ENCODE results near the gene FAM24B. TPM values are rescaled to one million over a fixed set of nuclear protein-coding genes. Genes with fewer than 3 reads are reported as not detected.

FAM24B gene
- total RNA-seq, 4 donors from 2014 or later: 1.5 to 4.8 (median 1.9) TPM; not detected in 1

DNA sequence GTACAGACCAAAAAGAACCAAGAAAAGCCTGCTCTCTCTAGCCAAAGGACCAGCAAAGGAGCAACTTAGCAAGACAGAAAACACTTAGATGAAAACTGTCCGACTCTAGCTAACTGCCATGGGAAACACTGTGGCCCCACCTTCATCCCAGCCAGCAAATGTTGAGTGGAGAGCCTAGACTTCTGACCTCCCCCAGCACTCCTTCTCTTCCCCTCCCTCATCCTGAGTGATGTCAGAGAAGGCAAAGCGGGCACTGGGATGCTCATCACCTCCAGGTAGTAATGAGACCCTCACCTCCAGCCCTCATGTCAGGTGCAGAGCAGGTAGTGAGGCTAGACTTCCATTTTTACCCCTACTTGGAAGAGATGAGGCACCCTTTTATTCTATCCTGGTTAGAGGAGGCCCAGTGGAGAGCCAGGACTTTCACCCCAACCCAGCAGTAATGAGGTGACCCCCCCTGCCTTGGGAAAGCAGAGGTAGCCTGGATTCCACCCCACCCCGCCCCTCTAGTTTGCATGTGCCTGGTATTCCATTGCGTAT, 50.6 kb downstream of the FAM24B start:
- TF ChIP-seq, protein P1, sequence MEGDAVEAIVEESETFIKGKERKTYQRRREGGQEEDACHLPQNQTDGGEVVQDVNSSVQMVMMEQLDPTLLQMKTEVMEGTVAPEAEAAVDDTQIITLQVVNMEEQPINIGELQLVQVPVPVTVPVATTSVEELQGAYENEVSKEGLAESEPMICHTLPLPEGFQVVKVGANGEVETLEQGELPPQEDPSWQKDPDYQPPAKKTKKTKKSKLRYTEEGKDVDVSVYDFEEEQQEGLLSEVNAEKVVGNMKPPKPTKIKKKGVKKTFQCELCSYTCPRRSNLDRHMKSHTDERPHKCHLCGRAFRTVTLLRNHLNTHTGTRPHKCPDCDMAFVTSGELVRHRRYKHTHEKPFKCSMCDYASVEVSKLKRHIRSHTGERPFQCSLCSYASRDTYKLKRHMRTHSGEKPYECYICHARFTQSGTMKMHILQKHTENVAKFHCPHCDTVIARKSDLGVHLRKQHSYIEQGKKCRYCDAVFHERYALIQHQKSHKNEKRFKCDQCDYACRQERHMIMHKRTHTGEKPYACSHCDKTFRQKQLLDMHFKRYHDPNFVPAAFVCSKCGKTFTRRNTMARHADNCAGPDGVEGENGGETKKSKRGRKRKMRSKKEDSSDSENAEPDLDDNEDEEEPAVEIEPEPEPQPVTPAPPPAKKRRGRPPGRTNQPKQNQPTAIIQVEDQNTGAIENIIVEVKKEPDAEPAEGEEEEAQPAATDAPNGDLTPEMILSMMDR (IDR thresholded peaks at IDR 0.05; ENCODE audit: low read depth): no peak

DNA sequence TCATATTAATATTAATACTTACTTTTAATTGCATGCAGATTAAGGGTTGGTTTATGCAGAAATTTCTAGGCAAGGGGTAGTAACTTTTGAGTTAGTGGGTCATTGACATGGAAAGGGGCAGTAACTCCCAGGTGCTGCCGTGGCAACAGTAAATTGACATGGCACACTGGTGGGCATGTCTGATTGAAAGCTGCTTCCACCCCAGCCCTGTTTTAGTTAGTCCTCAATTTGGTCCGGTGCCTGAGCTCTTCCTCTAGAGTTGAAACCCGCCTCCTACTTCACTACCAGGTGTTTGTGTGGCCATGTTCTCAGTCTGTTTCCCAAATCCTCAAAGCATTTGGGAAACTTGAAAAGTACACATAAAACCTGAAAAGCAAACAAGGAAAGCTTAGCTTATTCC, 52.1 kb downstream of the FAM24B start:
- TF ChIP-seq, protein P1 (IDR thresholded peaks at IDR 0.05; ENCODE audit: low read depth): no peak

DNA sequence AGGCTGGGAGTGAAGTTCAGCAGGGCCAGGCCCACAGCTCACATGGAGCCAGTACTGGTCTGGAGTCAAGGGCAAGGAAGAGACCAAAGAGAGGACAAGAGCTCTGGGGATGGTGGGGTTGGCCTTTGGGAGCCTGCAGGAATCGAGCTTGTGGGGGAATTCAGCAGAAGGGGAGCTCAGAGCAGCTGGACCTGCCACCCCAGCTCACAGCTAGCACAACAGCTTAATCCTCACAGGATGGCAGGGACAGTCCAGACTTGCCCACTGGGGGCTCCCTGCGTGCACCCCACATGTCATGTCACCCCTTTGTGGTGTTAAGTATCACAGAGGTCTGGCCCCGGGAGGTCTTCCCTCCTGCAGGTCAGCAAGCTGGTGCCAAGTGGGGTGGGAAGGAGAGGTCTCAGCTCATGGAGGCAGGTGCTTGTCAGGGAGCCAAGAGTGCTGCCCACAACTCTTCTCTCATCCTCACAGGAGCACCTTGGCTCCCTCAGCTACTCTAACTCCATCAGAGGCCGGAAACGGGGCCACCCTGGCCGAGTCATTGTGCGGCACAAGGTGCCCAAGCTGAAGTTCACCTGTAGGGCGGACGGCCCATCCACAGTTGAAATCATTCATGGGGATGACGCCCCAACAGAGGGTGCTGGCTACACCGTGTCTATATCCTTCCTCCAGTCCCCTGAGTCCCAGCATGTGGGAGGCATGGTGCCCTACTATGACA, 56.2 kb downstream of the FAM24B start:
- TF ChIP-seq, protein P1 (IDR thresholded peaks at IDR 0.05; ENCODE audit: low read depth): no peak

DNA sequence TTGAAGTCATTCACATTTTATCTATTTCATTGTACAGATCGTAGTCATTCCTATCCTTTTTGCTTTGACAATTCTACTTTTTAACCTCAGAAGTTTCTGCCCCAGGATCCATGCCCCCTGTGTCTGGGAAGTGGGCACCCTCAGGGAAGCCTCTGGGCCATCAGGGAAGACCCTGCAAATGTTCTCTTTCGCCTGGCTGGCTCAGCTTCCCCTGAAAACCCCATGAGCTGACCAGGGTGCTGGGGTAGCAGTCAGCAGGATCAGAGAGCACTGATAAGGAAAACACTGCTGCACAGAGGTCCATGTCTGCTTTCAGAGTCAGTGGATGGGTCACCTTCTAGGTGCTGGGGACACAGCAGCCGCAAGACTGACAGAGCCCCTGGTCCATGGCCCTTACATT, 57.6 kb downstream of the FAM24B start:
- TF ChIP-seq, protein P1 (IDR thresholded peaks at IDR 0.05; ENCODE audit: low read depth): no peak

DNA sequence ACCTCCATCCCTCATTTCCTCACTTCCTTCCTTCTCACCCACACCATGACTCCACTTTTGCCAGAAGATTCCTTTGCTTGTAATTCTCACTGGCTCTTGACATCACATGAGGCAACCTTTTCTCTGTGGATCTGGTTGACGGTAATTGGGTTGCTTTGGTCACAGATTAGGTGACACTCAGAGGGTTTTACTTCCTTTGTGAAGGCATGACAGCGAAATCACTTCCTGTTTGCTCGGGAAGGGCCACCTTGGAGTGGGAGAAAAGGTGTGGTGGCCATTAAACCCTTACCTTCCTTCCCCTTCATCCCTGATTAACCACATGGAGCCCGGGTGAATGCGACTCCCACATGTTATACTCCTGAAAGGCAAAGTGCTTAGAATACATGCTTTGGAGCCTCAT, 63.9 kb downstream of the FAM24B start:
- TF ChIP-seq, protein P1 (IDR thresholded peaks at IDR 0.05; ENCODE audit: low read depth): no peak

DNA sequence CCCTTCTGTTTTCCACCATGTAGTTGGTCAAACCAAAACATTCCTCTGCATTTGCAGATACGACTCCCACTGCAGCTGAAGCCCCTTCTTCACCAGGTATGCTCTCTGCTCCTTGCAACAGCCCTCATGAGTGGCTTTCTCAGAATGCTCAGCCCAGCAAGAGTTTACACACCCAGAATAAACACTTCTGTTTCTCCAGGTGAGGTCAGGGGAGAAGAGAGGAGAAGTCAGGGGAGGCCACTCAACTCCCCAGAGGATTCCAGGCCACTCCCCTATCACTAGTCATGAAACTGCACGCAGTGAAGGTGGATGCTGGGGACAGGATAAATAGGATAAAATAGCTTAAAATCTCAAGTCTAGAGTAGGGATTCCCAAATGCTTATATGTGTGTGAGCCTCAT, 64.9 kb downstream of the FAM24B start:
- TF ChIP-seq, protein P1 (IDR thresholded peaks at IDR 0.05; ENCODE audit: low read depth): no peak

DNA sequence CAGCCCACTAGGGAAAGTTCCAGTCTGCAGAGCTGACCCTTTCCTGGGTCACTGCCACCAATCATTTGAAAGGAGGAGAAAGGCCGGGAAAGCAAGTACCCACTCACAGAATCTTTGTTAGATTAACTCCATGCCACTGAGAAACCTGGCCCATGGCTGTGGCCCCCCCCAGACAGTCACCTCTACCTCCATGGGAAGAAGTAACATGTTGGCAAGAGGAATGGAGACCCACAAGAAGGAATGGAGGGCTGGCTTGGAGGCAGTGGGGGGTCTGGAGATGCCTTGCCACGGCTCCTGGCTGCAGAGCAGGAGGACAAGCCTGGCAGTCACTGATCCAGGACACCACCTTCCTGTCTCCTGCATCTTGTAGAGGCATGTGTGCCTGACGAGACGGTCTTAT, 66.6 kb downstream of the FAM24B start:
- TF ChIP-seq, protein P1 (IDR thresholded peaks at IDR 0.05; ENCODE audit: low read depth): no peak
